SK-N-SH treated with all-trans-retinoic acid at 6 μM for 48 hours (cell line): ENCODE results near the gene KCNA1.

ENCODE experiments used
- ATAC-seq: fragments of 200-7000 bp; cut with Tn5 transposase; 3 replicates; pipeline ENCODE4 v1.9.1; 2020; ENCODE audit warnings: mild to moderate bottlenecking, moderate library complexity
- ARNTL ChIP-seq: fragments of 450-650 bp; formaldehyde crosslinking; IDR thresholded peaks from 2 replicates; pipeline ENCODE4 v1.5.0; 2020; ENCODE audit warnings: low read depth, mild to moderate bottlenecking, moderate library complexity, borderline replicate concordance
- BACH2 ChIP-seq: fragments of 250-450 bp; sonication (Bioruptor Pico); IDR thresholded peaks from 2 replicates; pipeline ENCODE4 v1.9.0; 2021; ENCODE audit warnings: mild to moderate bottlenecking, borderline replicate concordance
- ESRRG ChIP-seq: fragments of 250-450 bp; sonication (Bioruptor Pico); IDR thresholded peaks from 2 replicates; pipeline ENCODE4 v1.6.1; 2021; ENCODE audit warnings: mild to moderate bottlenecking
- ISL1 ChIP-seq: fragments of 250-450 bp; sonication (Bioruptor Pico); IDR thresholded peaks from 2 replicates; pipeline ENCODE4 v2.1.2; 2022; ENCODE audit warnings: mild to moderate bottlenecking, moderate library complexity
- OSR1 ChIP-seq: fragments of 250-450 bp; sonication (Bioruptor Pico); IDR thresholded peaks from 2 replicates; pipeline ENCODE4 v1.8.0; 2022; ENCODE audit warnings: moderate library complexity, mild to moderate bottlenecking, inconsistent platforms
- PATZ1 ChIP-seq: fragments of 250-450 bp; sonication (Bioruptor Pico); IDR thresholded peaks from 2 replicates; pipeline ENCODE4 v1.8.0; 2020; ENCODE audit warnings: mild to moderate bottlenecking, moderate library complexity, borderline replicate concordance
- POU6F1 ChIP-seq: fragments of 250-450 bp; sonication (Bioruptor Pico); IDR thresholded peaks from 2 replicates; pipeline ENCODE4 v1.8.0; 2021; ENCODE audit warnings: low read depth, mild to moderate bottlenecking, moderate library complexity, borderline replicate concordance
- PPARA ChIP-seq: fragments of 250-450 bp; sonication (Bioruptor Pico); IDR thresholded peaks from 2 replicates; pipeline ENCODE4 v1.5.0; 2020; ENCODE audit warnings: mild to moderate bottlenecking, borderline replicate concordance
- SNAI2 ChIP-seq: fragments of 250-450 bp; sonication (Bioruptor Pico); IDR thresholded peaks from 2 replicates; pipeline ENCODE4 v1.5.0; 2020; ENCODE audit warnings: mild to moderate bottlenecking, moderate library complexity
- TCF4 ChIP-seq: fragments of 250-450 bp; sonication (Bioruptor Pico); IDR thresholded peaks from 2 replicates; pipeline ENCODE4 v1.8.0; 2021; ENCODE audit warnings: mild to moderate bottlenecking, moderate library complexity, borderline replicate concordance
- TOX ChIP-seq: fragments of 250-450 bp; sonication (Bioruptor Pico); IDR thresholded peaks from 2 replicates; pipeline ENCODE4 v1.8.0; 2021; ENCODE audit warnings: mild to moderate bottlenecking, moderate library complexity, borderline replicate concordance
- ZC3H10 ChIP-seq: fragments of 250-450 bp; sonication (Bioruptor Pico); IDR thresholded peaks from 2 replicates; pipeline ENCODE4 v1.5.1; 2021; ENCODE audit warnings: mild to moderate bottlenecking, moderate library complexity
- ZFP3 ChIP-seq: fragments of 250-450 bp; sonication (Bioruptor Pico); IDR thresholded peaks from 2 replicates; pipeline ENCODE4 v1.5.0; 2020; ENCODE audit warnings: mild to moderate bottlenecking, moderate library complexity
- ZNF565 ChIP-seq: fragments of 450-650 bp; formaldehyde crosslinking; conservative IDR thresholded peaks from 2 replicates; pipeline ENCODE4 v1.5.0; 2020; ENCODE audit warnings: low read depth, mild to moderate bottlenecking, moderate library complexity
- ZNF70 ChIP-seq: fragments of 450-650 bp; formaldehyde crosslinking; IDR thresholded peaks from 2 replicates; pipeline ENCODE4 v1.5.0; 2020; ENCODE audit warnings: mild to moderate bottlenecking, moderate library complexity
- ZNF8 ChIP-seq: fragments of 450-650 bp; formaldehyde crosslinking; IDR thresholded peaks from 2 replicates; pipeline ENCODE4 v1.5.0; 2020; ENCODE audit warnings: mild to moderate bottlenecking, moderate library complexity
- TF ChIP-seq, protein P1 (sequence below): fragments of 250-450 bp; sonication (Bioruptor Pico); IDR thresholded peaks from 2 replicates; pipeline ENCODE4 v1.5.1; 2021; ENCODE audit warnings: mild to moderate bottlenecking, moderate library complexity
- TF ChIP-seq, protein P2 (sequence below): fragments of 250-450 bp; sonication (Bioruptor Pico); IDR thresholded peaks from 2 replicates; pipeline ENCODE4 v1.5.1; 2020; ENCODE audit warnings: low read depth, mild to moderate bottlenecking, moderate library complexity

Gene KCNA1

DNA sequence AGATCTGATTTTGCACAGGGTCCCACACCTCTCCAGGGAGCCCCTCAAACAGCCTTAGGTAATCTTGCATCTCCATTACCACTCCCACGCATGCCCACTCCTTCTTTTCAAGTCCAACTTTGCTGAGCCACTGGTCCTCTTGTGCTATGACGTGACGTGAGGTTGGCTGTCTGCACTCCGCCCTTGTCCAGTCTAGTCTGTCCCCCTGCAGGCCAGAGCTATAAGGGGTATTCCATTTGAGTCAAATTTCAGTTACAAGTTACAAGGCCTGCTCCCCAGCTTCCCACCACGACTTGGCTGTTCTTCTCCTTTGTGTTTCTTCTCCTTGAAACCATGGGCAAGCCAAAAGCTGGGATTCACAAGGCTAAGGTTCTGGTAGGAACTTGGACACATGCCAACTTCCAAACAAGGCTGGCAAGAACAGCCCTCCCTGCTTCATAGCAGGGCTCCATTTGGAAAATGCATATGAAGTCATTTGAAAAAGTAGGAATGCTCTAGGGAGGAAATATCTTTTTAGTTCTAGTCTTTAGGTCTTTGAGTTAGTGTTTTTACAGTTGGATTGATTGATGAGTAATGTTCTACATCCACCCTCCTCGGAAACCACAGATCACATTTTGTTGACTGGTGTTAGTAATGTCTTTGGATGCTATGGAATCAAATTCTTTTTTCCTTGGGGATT lies 49.1 kb downstream of the KCNA1 start:
- no peak for TF ChIP-seq ARNTL (CRISPR knock-in tag)
- TF ChIP-seq SNAI2 (CRISPR knock-in tag), result no peak
- no peak for TF ChIP-seq TCF4 (CRISPR knock-in tag)
- TF ChIP-seq ZFP3, result no peak
- no peak for TF ChIP-seq OSR1
- no peak for TF ChIP-seq POU6F1 (CRISPR knock-in tag)
- TF ChIP-seq PPARA, result no peak
- no peak for TF ChIP-seq ZNF565
- TF ChIP-seq, protein P1, sequence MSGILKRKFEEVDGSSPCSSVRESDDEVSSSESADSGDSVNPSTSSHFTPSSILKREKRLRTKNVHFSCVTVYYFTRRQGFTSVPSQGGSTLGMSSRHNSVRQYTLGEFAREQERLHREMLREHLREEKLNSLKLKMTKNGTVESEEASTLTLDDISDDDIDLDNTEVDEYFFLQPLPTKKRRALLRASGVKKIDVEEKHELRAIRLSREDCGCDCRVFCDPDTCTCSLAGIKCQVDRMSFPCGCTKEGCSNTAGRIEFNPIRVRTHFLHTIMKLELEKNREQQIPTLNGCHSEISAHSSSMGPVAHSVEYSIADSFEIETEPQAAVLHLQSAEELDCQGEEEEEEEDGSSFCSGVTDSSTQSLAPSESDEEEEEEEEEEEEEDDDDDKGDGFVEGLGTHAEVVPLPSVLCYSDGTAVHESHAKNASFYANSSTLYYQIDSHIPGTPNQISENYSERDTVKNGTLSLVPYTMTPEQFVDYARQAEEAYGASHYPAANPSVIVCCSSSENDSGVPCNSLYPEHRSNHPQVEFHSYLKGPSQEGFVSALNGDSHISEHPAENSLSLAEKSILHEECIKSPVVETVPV (CRISPR knock-in tag), result no peak
- TF ChIP-seq ESRRG (CRISPR knock-in tag), result no peak
- no peak for TF ChIP-seq ZC3H10 (CRISPR knock-in tag)
- no peak for TF ChIP-seq ZNF70
- no peak for TF ChIP-seq PATZ1 (CRISPR knock-in tag)
- no peak; the same call in 2 of the 3 replicates for ATAC-seq

DNA sequence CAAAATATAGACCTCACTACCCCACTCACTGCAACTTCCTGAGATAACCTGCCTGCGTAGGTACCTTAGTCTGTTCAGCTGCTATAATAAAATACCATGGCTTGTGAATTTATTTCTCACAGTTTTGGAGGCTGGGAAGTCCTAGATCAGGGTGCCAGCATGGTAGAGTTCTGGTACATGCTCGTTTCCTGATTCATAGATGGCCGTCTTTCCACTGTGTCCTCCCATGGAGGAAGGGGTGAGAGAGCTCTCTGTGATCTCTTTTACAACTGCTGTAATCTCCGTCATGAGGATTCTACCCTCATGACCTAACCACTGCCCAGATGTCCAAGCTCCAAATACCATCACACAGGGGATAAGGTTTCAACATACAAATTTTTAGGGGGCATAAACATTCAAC lies 49.7 kb downstream of the KCNA1 start:
- no peak for TF ChIP-seq PATZ1 (CRISPR knock-in tag)
- TF ChIP-seq ZFP3, result no peak
- no peak for TF ChIP-seq ZC3H10 (CRISPR knock-in tag)
- no peak for TF ChIP-seq ZNF8 (CRISPR knock-in tag)
- TF ChIP-seq, protein P2, sequence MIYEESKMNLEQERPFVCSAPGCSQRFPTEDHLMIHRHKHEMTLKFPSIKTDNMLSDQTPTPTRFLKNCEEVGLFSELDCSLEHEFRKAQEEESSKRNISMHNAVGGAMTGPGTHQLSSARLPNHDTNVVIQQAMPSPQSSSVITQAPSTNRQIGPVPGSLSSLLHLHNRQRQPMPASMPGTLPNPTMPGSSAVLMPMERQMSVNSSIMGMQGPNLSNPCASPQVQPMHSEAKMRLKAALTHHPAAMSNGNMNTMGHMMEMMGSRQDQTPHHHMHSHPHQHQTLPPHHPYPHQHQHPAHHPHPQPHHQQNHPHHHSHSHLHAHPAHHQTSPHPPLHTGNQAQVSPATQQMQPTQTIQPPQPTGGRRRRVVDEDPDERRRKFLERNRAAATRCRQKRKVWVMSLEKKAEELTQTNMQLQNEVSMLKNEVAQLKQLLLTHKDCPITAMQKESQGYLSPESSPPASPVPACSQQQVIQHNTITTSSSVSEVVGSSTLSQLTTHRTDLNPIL (CRISPR knock-in tag), result no peak
- no peak for TF ChIP-seq ISL1
- TF ChIP-seq ESRRG (CRISPR knock-in tag), result no peak
- TF ChIP-seq BACH2 (CRISPR knock-in tag), result no peak
- no peak for TF ChIP-seq OSR1
- no peak for TF ChIP-seq TOX
- ATAC-seq, result no peak

- TF ChIP-seq BACH2 (CRISPR knock-in tag) (no peak), ZFP3 (no peak), PPARA (no peak), ZNF8 (CRISPR knock-in tag) (no peak), POU6F1 (CRISPR knock-in tag) (no peak), ZNF565 (no peak), ISL1 (no peak), ZNF70 (no peak)
- TF ChIP-seq, protein P2 (CRISPR knock-in tag), result no peak
These were observed 50.3 kb downstream of the KCNA1 start for GRCh38 chr12:4960030-4960429.

More at GRCh38 chr12:4960030-4960429, 50.3 kb downstream of the KCNA1 start:
- ATAC-seq, result peak; percentile 26
